Measurements from ENCODE around the gene HIRIP3.

HIRIP3 gene

GRCh38 chr16:29987371-29988085, 7.9 kb downstream of the HIRIP3 start:
- Histone ChIP-seq H3K79me2 (ENCODE audit: control insufficient read depth, insufficient read depth, low read length, poor library complexity) (no peaks in the 10 kb centered on the region), H3K18ac (ENCODE audit: low read length) (no peak overlapping the region), H3K4me3 (ENCODE audit: low read depth, low read length) (no peak overlapping the region), H3K4ac (ENCODE audit: low read depth, low read length) (no peak overlapping the region), H3K14ac (ENCODE audit: low read length) (no peak overlapping the region), H3K27me3 (ENCODE audit: insufficient read depth, low read length) (no peaks in the 10 kb centered on the region), H2AK5ac (ENCODE audit: low read length) (no peak overlapping the region), H2BK5ac (ENCODE audit: low read depth, low read length, poor library complexity) (no peak overlapping the region), H3K23ac (ENCODE audit: low read length) (no peak overlapping the region), H3K79me1 (ENCODE audit: low read length) (no peaks in the 10 kb centered on the region), H3K9ac (ENCODE audit: low read length) (no peak overlapping the region), H4K8ac (ENCODE audit: low read depth, low read length) (no peak overlapping the region), H3K27ac (ENCODE audit: low read depth, low read length) (no peak overlapping the region), H2AFZ (ENCODE audit: insufficient read depth, low read length, poor library complexity) (no peak overlapping the region), H2BK120ac (ENCODE audit: insufficient read depth, low read length, poor library complexity) (no peak overlapping the region), H3K4me2 (ENCODE audit: low read length) (no peak overlapping the region), H4K12ac (ENCODE audit: low read depth, low read length) (no peak overlapping the region), H2BK12ac (ENCODE audit: low read length) (no peak overlapping the region), H3K4me1 (ENCODE audit: control insufficient read depth in 1 of 2, insufficient read depth in 2 of 2, low read length in 2 of 2) (no peaks in the 10 kb centered on the region), H4K91ac (ENCODE audit: low read depth, low read length) (no peak overlapping the region), H3K36me3 (ENCODE audit: control insufficient read depth in 1 of 2, insufficient read depth in 2 of 2, low read length in 2 of 2) (peaks cover 88 to 90% of the 10 kb centered on the region in 2 experiments), H3K9me3 (ENCODE audit: insufficient read depth, low read depth, low read length) (peaks cover 4% of the 10 kb centered on the region)
- no peak for DNase-seq
- WGBS (ENCODE audit: extremely low coverage, insufficient coverage, insufficient read length), result no CpG with 5 or more reads among the region's 35 CpGs

- no peak for DNase-seq
- Histone ChIP-seq H4K8ac (ENCODE audit: low read depth, low read length) (no peak overlapping the region), H3K18ac (ENCODE audit: low read length) (no peak overlapping the region), H3K79me1 (ENCODE audit: low read length) (no peaks in the 10 kb centered on the region), H3K4me1 (ENCODE audit: control insufficient read depth in 1 of 2, insufficient read depth in 2 of 2, low read length in 2 of 2) (no peaks in the 10 kb centered on the region), H3K4me2 (ENCODE audit: low read length) (no peak overlapping the region), H4K12ac (ENCODE audit: low read depth, low read length) (no peak overlapping the region), H3K23ac (ENCODE audit: low read length) (no peak overlapping the region), H2BK120ac (ENCODE audit: insufficient read depth, low read length, poor library complexity) (no peak overlapping the region), H3K36me3 (ENCODE audit: control insufficient read depth in 1 of 2, insufficient read depth in 2 of 2, low read length in 2 of 2) (peaks cover 87 to 93% of the 10 kb centered on the region in 2 experiments), H3K27ac (ENCODE audit: low read depth, low read length) (no peak overlapping the region), H2AFZ (ENCODE audit: insufficient read depth, low read length, poor library complexity) (no peak overlapping the region), H2BK5ac (ENCODE audit: low read depth, low read length, poor library complexity) (no peak overlapping the region), H3K27me3 (ENCODE audit: insufficient read depth, low read length) (no peaks in the 10 kb centered on the region), H3K9ac (ENCODE audit: low read length) (no peak overlapping the region), H3K79me2 (ENCODE audit: control insufficient read depth, insufficient read depth, low read length, poor library complexity) (no peaks in the 10 kb centered on the region), H3K9me3 (ENCODE audit: insufficient read depth, low read depth, low read length) (peaks cover 4% of the 10 kb centered on the region), H3K4me3 (ENCODE audit: low read depth, low read length) (no peak overlapping the region), H2AK5ac (ENCODE audit: low read length) (no peak overlapping the region), H4K91ac (ENCODE audit: low read depth, low read length) (no peak overlapping the region), H3K14ac (ENCODE audit: low read length) (no peak overlapping the region), H2BK12ac (ENCODE audit: low read length) (no peak overlapping the region), H3K4ac (ENCODE audit: low read depth, low read length) (no peak overlapping the region)
- no CpG with 5 or more reads among the region's 5 CpGs for WGBS (ENCODE audit: extremely low coverage, insufficient coverage, insufficient read length)
Observed at GRCh38 chr16:29986931-29987330, 8.5 kb downstream of the HIRIP3 start.

GRCh38 chr16:29986231-29986630, 9.2 kb downstream of the HIRIP3 start:
- H4K91ac ChIP-seq (ENCODE audit: low read depth, low read length), result no peak overlapping the region
- no peak overlapping the region for H3K27ac ChIP-seq (ENCODE audit: low read depth, low read length)
- no peaks in the 10 kb centered on the region for H3K27me3 ChIP-seq (ENCODE audit: insufficient read depth, low read length)
- H3K4me1 ChIP-seq (ENCODE audit: control insufficient read depth in 1 of 2, insufficient read depth in 2 of 2, low read length in 2 of 2), result no peaks in the 10 kb centered on the region
- H3K4me3 ChIP-seq (ENCODE audit: low read depth, low read length), result no peak overlapping the region
- no peak overlapping the region for H3K23ac ChIP-seq (ENCODE audit: low read length)
- H2BK12ac ChIP-seq (ENCODE audit: low read length), result no peak overlapping the region
- H3K79me1 ChIP-seq (ENCODE audit: low read length), result no peaks in the 10 kb centered on the region
- no peak for DNase-seq
- no peak overlapping the region for H2AFZ ChIP-seq (ENCODE audit: insufficient read depth, low read length, poor library complexity)
- H2BK5ac ChIP-seq (ENCODE audit: low read depth, low read length, poor library complexity), result no peak overlapping the region
- H4K12ac ChIP-seq (ENCODE audit: low read depth, low read length), result no peak overlapping the region
- no peak overlapping the region for H4K8ac ChIP-seq (ENCODE audit: low read depth, low read length)
- H3K14ac ChIP-seq (ENCODE audit: low read length), result no peak overlapping the region
- H2BK120ac ChIP-seq (ENCODE audit: insufficient read depth, low read length, poor library complexity), result no peak overlapping the region
- no peak overlapping the region for H3K9ac ChIP-seq (ENCODE audit: low read length)
- no peak overlapping the region for H3K4ac ChIP-seq (ENCODE audit: low read depth, low read length)
- H3K79me2 ChIP-seq (ENCODE audit: control insufficient read depth, insufficient read depth, low read length, poor library complexity), result no peaks in the 10 kb centered on the region
- H3K9me3 ChIP-seq (ENCODE audit: insufficient read depth, low read depth, low read length), result peaks cover 4% of the 10 kb centered on the region
- H2AK5ac ChIP-seq (ENCODE audit: low read length), result no peak overlapping the region
- H3K4me2 ChIP-seq (ENCODE audit: low read length), result no peak overlapping the region
- H3K36me3 ChIP-seq (ENCODE audit: control insufficient read depth in 1 of 2, insufficient read depth in 2 of 2, low read length in 2 of 2), result peaks cover 85 to 93% of the 10 kb centered on the region in 2 experiments
- no CpG with 5 or more reads among the region's 20 CpGs for WGBS (ENCODE audit: extremely low coverage, insufficient coverage, insufficient read length)
- no peak overlapping the region for H3K18ac ChIP-seq (ENCODE audit: low read length)

GRCh38 chr16:29985271-29985811, 10.1 kb downstream of the HIRIP3 start:
- no peak overlapping the region for H3K4me3 ChIP-seq (ENCODE audit: low read depth, low read length)
- H2BK5ac ChIP-seq (ENCODE audit: low read depth, low read length, poor library complexity), result no peak overlapping the region
- H3K4me1 ChIP-seq (ENCODE audit: control insufficient read depth in 1 of 2, insufficient read depth in 2 of 2, low read length in 2 of 2), result no peaks in the 10 kb centered on the region
- peaks cover 4% of the 10 kb centered on the region for H3K9me3 ChIP-seq (ENCODE audit: insufficient read depth, low read depth, low read length)
- H3K9ac ChIP-seq (ENCODE audit: low read length), result no peak overlapping the region
- no peak for DNase-seq
- no peak overlapping the region for H2AK5ac ChIP-seq (ENCODE audit: low read length)
- H3K79me1 ChIP-seq (ENCODE audit: low read length), result no peaks in the 10 kb centered on the region
- no peak overlapping the region for H4K91ac ChIP-seq (ENCODE audit: low read depth, low read length)
- H2AFZ ChIP-seq (ENCODE audit: insufficient read depth, low read length, poor library complexity), result no peak overlapping the region
- no peaks in the 10 kb centered on the region for H3K79me2 ChIP-seq (ENCODE audit: control insufficient read depth, insufficient read depth, low read length, poor library complexity)
- H3K4ac ChIP-seq (ENCODE audit: low read depth, low read length), result no peak overlapping the region
- no peak overlapping the region for H3K4me2 ChIP-seq (ENCODE audit: low read length)
- H4K12ac ChIP-seq (ENCODE audit: low read depth, low read length), result no peak overlapping the region
- H3K27ac ChIP-seq (ENCODE audit: low read depth, low read length), result no peak overlapping the region
- H3K18ac ChIP-seq (ENCODE audit: low read length), result no peak overlapping the region
- no peak overlapping the region for H2BK120ac ChIP-seq (ENCODE audit: insufficient read depth, low read length, poor library complexity)
- whole genome bisulfite sequencing (ENCODE audit: extremely low coverage, insufficient coverage, insufficient read length), result no CpG with 5 or more reads among the region's 28 CpGs
- peaks cover 78 to 87% of the 10 kb centered on the region in 2 experiments for H3K36me3 ChIP-seq (ENCODE audit: control insufficient read depth in 1 of 2, insufficient read depth in 2 of 2, low read length in 2 of 2)
- H3K23ac ChIP-seq (ENCODE audit: low read length), result no peak overlapping the region
- H3K14ac ChIP-seq (ENCODE audit: low read length), result no peak overlapping the region
- H4K8ac ChIP-seq (ENCODE audit: low read depth, low read length), result no peak overlapping the region
- H3K27me3 ChIP-seq (ENCODE audit: insufficient read depth, low read length), result no peaks in the 10 kb centered on the region
- H2BK12ac ChIP-seq (ENCODE audit: low read length), result no peak overlapping the region
